ENCODE data around the gene MAN1C1. TPM values are rescaled to one million over a fixed set of nuclear protein-coding genes. Genes with fewer than 3 reads are reported as not detected.

The MAN1C1 gene
- total and polyA plus RNA-seq, 2 donors from 2014 or later: 31.7 to 65.5 TPM

GRCh38 chr1:25651036-25651640, 34.5 kb downstream of the MAN1C1 start:
- FAIRE-seq (no peak), DNase-seq (peak in 1 of 5 donors; percentile 16)
- no peak overlapping the region for H3K9ac ChIP-seq (ENCODE audit: low read length in 3 of 3)
- no peaks in the 10 kb centered on the region for H3K9me3 ChIP-seq (ENCODE audit: control insufficient read depth in 2 of 3, insufficient read depth in 1 of 3, low read length in 3 of 3)
- no peak for TF ChIP-seq CTCF (IDR thresholded peaks at IDR 0.05; ENCODE audit: borderline replicate concordance, extremely low read depth, insufficient read depth)
- peaks cover 0 to under 1% (median 0%) of the 10 kb centered on the region in 3 donors for H3K36me3 ChIP-seq (ENCODE audit: control insufficient read depth in 2 of 3, insufficient read depth in 3 of 3, low read length in 3 of 3)
- intact Hi-C loops (cut with DNase I): no loop called here
- H3K27ac ChIP-seq (ENCODE audit: low read depth in 2 of 2, low read length in 2 of 2): no peak overlapping the region
- peaks cover 0 to 7% (median 5%) of the 10 kb centered on the region in 3 donors for H3K4me1 ChIP-seq (ENCODE audit: control insufficient read depth in 2 of 3, insufficient read depth in 2 of 3, low read depth in 1 of 3, low read length in 3 of 3)
- no peak overlapping the region for H3K4me3 ChIP-seq (ENCODE audit: low read length in 3 of 3)
- H3K27me3 ChIP-seq (ENCODE audit: control insufficient read depth, insufficient read depth, low read length): no peaks in the 10 kb centered on the region

- no peak overlapping the region for H3K4me3 ChIP-seq (ENCODE audit: low read length in 3 of 3)
- no peak for TF ChIP-seq CTCF (IDR thresholded peaks at IDR 0.05; ENCODE audit: borderline replicate concordance, extremely low read depth, insufficient read depth)
- peaks cover 0 to 7% (median 6%) of the 10 kb centered on the region in 3 donors for H3K4me1 ChIP-seq (ENCODE audit: control insufficient read depth in 2 of 3, insufficient read depth in 2 of 3, low read depth in 1 of 3, low read length in 3 of 3)
- no peak for DNase-seq
- H3K9ac ChIP-seq (ENCODE audit: low read length in 3 of 3): no peak overlapping the region
- no peaks in the 10 kb centered on the region for H3K36me3 ChIP-seq (ENCODE audit: control insufficient read depth in 2 of 3, insufficient read depth in 3 of 3, low read length in 3 of 3)
- no peaks in the 10 kb centered on the region for H3K27me3 ChIP-seq (ENCODE audit: control insufficient read depth, insufficient read depth, low read length)
- intact Hi-C loops (cut with DNase I): no loop called here
- no peak overlapping the region for H3K27ac ChIP-seq (ENCODE audit: low read depth in 2 of 2, low read length in 2 of 2)
- FAIRE-seq: no peak
- no peaks in the 10 kb centered on the region for H3K9me3 ChIP-seq (ENCODE audit: control insufficient read depth in 2 of 3, insufficient read depth in 1 of 3, low read length in 3 of 3)
Measured at GRCh38 chr1:25651824-25652741, 35.5 kb downstream of the MAN1C1 start.

GRCh38 chr1:25653558-25653957, 37.0 kb downstream of the MAN1C1 start:
- FAIRE-seq: no peak
- H3K9me3 ChIP-seq (ENCODE audit: control insufficient read depth in 2 of 3, insufficient read depth in 1 of 3, low read length in 3 of 3): no peaks in the 10 kb centered on the region
- TF ChIP-seq CTCF (IDR thresholded peaks at IDR 0.05; ENCODE audit: borderline replicate concordance, extremely low read depth, insufficient read depth): no peak
- H3K9ac ChIP-seq (ENCODE audit: low read length in 3 of 3): no peak overlapping the region
- intact Hi-C loops (cut with DNase I): no loop called here
- H3K27me3 ChIP-seq (ENCODE audit: control insufficient read depth, insufficient read depth, low read length): no peaks in the 10 kb centered on the region
- H3K4me3 ChIP-seq (ENCODE audit: low read length in 3 of 3): no peak overlapping the region
- no peak overlapping the region for H3K27ac ChIP-seq (ENCODE audit: low read depth in 2 of 2, low read length in 2 of 2)
- peak in 1 of 5 donors; percentile 7 for DNase-seq
- H3K4me1 ChIP-seq (ENCODE audit: control insufficient read depth in 2 of 3, insufficient read depth in 2 of 3, low read depth in 1 of 3, low read length in 3 of 3): peaks cover 0 to 12% (median 7%) of the 10 kb centered on the region in 3 donors
- no peaks in the 10 kb centered on the region for H3K36me3 ChIP-seq (ENCODE audit: control insufficient read depth in 2 of 3, insufficient read depth in 3 of 3, low read length in 3 of 3)

Data from kidney (tissue), 14 donors.